AG20443 (cell line): ENCODE results near the gene PCNT.
"Not testable (repeated sequence)": the region's sequence is repeated elsewhere in the genome, so short reads cannot be mapped to it uniquely, and the experiment has no call there.

Source experiments
- DNase-seq: peaks from one replicate; pipeline ENCODE4 v3.0.0; 2012; ENCODE audit warnings: low spot score, mixed read lengths

Gene PCNT

GRCh38 chr21:46385846-46386733 lies 62.1 kb downstream of the PCNT start:
- DNase-seq, result no peak

- no peak for DNase-seq
Measured at GRCh38 chr21:46386734-46387088, 62.8 kb downstream of the PCNT start.

- DNase-seq, result no peak
Measured at GRCh38 chr21:46388206-46388880, 64.4 kb downstream of the PCNT start.

GRCh38 chr21:46388896-46389295 lies 64.9 kb downstream of the PCNT start:
- DNase-seq, result no peak

GRCh38 chr21:46390603-46391545 lies 66.9 kb downstream of the PCNT start:
- no peak for DNase-seq

GRCh38 chr21:46391773-46392172 lies 67.8 kb downstream of the PCNT start:
- no peak for DNase-seq

GRCh38 chr21:46392921-46393320 lies 69.0 kb downstream of the PCNT start:
- peak; percentile 96 for DNase-seq

GRCh38 chr21:46393451-46393940 lies 69.5 kb downstream of the PCNT start:
- DNase-seq, result no peak

GRCh38 chr21:46393941-46394594 lies 70.1 kb downstream of the PCNT start:
- no peak for DNase-seq

GRCh38 chr21:46394595-46395104 lies 70.7 kb downstream of the PCNT start:
- no peak for DNase-seq

GRCh38 chr21:46397211-46397905 lies 73.4 kb downstream of the PCNT start:
- no peak for DNase-seq

- no peak for DNase-seq
Measured at GRCh38 chr21:46397993-46398392, 74.0 kb downstream of the PCNT start.

- DNase-seq, result no peak
Measured at GRCh38 chr21:46399129-46399528, 75.2 kb downstream of the PCNT start.

GRCh38 chr21:46399686-46400085 lies 75.7 kb downstream of the PCNT start:
- no peak for DNase-seq

GRCh38 chr21:46401186-46401910 lies 77.4 kb downstream of the PCNT start:
- DNase-seq, result no peak

GRCh38 chr21:46402421-46402820 lies 78.5 kb downstream of the PCNT start:
- no peak for DNase-seq

GRCh38 chr21:46403234-46403811 lies 79.4 kb downstream of the PCNT start:
- not testable (repeated sequence) for DNase-seq

GRCh38 chr21:46404306-46404705 lies 80.3 kb downstream of the PCNT start:
- DNase-seq, result no peak

GRCh38 chr21:46406001-46406400 lies 82.0 kb downstream of the PCNT start:
- no peak for DNase-seq
